Measurements from ENCODE around the gene CIAO1.

DNA sequence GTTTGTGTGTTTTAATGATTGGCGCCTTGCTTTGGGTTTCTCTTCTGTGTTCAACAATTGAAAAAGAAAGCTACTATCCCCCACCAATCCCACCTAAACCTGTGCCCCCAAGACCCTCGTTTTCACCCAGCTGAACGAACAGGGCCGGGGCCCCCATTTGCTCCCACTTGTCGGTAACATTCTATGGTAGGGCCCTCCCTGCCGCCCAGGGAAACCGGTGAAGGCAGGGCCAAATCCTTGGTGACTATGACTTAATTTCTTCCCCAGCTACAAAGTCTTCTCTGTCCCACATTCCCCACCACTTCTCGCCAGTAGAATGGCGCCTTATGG, 39.9 kb downstream of the CIAO1 start:
- TF ChIP-seq MAFK (IDR thresholded peaks at IDR 0.05; ENCODE audit: low read depth, low read length) (no peak), RAD21 (IDR thresholded peaks at IDR 0.05; ENCODE audit: low read length) (no peak), BHLHE40 (IDR thresholded peaks at IDR 0.05; ENCODE audit: low read depth, low read length) (no peak), FOS (IDR thresholded peaks at IDR 0.05; ENCODE audit: low read depth, low read length) (no peak), POLR2A (IDR thresholded peaks at IDR 0.05; ENCODE audit: low read depth, low read length) (no peak), MXI1 (IDR thresholded peaks at IDR 0.05; ENCODE audit: borderline replicate concordance, low read depth, low read length) (no peak), NFE2L2 (IDR thresholded peaks at IDR 0.05; ENCODE audit: low read depth, low read length) (no peak), SMC3 (IDR thresholded peaks at IDR 0.05; ENCODE audit: low read depth, low read length) (no peak)
- TF ChIP-seq, protein P1, sequence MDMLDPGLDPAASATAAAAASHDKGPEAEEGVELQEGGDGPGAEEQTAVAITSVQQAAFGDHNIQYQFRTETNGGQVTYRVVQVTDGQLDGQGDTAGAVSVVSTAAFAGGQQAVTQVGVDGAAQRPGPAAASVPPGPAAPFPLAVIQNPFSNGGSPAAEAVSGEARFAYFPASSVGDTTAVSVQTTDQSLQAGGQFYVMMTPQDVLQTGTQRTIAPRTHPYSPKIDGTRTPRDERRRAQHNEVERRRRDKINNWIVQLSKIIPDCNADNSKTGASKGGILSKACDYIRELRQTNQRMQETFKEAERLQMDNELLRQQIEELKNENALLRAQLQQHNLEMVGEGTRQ (IDR thresholded peaks at IDR 0.05; ENCODE audit: low read depth, low read length): no peak
- TF ChIP-seq, protein P2, sequence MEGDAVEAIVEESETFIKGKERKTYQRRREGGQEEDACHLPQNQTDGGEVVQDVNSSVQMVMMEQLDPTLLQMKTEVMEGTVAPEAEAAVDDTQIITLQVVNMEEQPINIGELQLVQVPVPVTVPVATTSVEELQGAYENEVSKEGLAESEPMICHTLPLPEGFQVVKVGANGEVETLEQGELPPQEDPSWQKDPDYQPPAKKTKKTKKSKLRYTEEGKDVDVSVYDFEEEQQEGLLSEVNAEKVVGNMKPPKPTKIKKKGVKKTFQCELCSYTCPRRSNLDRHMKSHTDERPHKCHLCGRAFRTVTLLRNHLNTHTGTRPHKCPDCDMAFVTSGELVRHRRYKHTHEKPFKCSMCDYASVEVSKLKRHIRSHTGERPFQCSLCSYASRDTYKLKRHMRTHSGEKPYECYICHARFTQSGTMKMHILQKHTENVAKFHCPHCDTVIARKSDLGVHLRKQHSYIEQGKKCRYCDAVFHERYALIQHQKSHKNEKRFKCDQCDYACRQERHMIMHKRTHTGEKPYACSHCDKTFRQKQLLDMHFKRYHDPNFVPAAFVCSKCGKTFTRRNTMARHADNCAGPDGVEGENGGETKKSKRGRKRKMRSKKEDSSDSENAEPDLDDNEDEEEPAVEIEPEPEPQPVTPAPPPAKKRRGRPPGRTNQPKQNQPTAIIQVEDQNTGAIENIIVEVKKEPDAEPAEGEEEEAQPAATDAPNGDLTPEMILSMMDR (conservative IDR thresholded peaks at IDR 0.05; ENCODE audit: low read depth, low read length): no peak
- TF ChIP-seq, protein P3, sequence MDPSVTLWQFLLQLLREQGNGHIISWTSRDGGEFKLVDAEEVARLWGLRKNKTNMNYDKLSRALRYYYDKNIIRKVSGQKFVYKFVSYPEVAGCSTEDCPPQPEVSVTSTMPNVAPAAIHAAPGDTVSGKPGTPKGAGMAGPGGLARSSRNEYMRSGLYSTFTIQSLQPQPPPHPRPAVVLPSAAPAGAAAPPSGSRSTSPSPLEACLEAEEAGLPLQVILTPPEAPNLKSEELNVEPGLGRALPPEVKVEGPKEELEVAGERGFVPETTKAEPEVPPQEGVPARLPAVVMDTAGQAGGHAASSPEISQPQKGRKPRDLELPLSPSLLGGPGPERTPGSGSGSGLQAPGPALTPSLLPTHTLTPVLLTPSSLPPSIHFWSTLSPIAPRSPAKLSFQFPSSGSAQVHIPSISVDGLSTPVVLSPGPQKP (IDR thresholded peaks at IDR 0.05; ENCODE audit: borderline replicate concordance, low read depth, low read length): no peak

Data from IMR-90 (cell line).